HepG2 (cell line): ENCODE results near the gene ENO3. TPM values are rescaled to one million over a fixed set of nuclear protein-coding genes. Genes with fewer than 3 reads are reported as not detected.

Experiments used
- BCL6 ChIP-seq: IDR thresholded peaks from 2 replicates; pipeline ENCODE4 v1.6.1; 2016; ENCODE audit warnings: missing genetic modification reagents, missing compliant biosample characterization
- CBX5 ChIP-seq: sonication (generic); formaldehyde crosslinking; IDR thresholded peaks from 2 replicates; pipeline ENCODE4 v1.4.0; 2020; ENCODE audit warnings: missing genetic modification reagents, borderline replicate concordance
- CCAR2 ChIP-seq: fragments of 200-400 bp; formaldehyde crosslinking; optimal IDR thresholded peaks from 2 replicates; pipeline ENCODE3; 2018; ENCODE audit warnings: low read depth, mild to moderate bottlenecking, low read length, moderate library complexity
- CENPT ChIP-seq: sonication (generic); formaldehyde crosslinking; IDR thresholded peaks from 2 replicates; pipeline ENCODE4 v1.8.0; 2022; ENCODE audit warnings: low read depth, mild to moderate bottlenecking, moderate library complexity, missing genetic modification reagents
- DNMT3B ChIP-seq: conservative IDR thresholded peaks from 2 replicates; pipeline ENCODE4 v1.6.1; 2016; ENCODE audit warnings: missing biosample characterization, control low read depth
- ELF3 ChIP-seq: IDR thresholded peaks from 2 replicates; pipeline ENCODE4 v1.6.1; 2016; ENCODE audit warnings: missing genetic modification reagents, missing compliant biosample characterization
- FOXA3 ChIP-seq: IDR thresholded peaks from 2 replicates; pipeline ENCODE4 v1.6.1; 2016; ENCODE audit warnings: missing genetic modification reagents, missing compliant biosample characterization
- HNRNPLL ChIP-seq: fragments of 200-400 bp; formaldehyde crosslinking; IDR thresholded peaks from 2 replicates; pipeline ENCODE4 v1.6.1; 2017; ENCODE audit warnings: mild to moderate bottlenecking, low read depth, low read length; ENCODE audit not compliant: poor library complexity, severe bottlenecking
- IRF2 ChIP-seq: IDR thresholded peaks from 2 replicates; pipeline ENCODE4 v1.6.1; 2018; ENCODE audit warnings: missing genetic modification reagents, missing compliant biosample characterization
- KDM4B ChIP-seq: sonication (generic); formaldehyde crosslinking; IDR thresholded peaks from 2 replicates; pipeline ENCODE4 v1.4.0; 2020; ENCODE audit warnings: missing genetic modification reagents
- MIXL1 ChIP-seq: IDR thresholded peaks from 2 replicates; pipeline ENCODE4 v1.6.1; 2016
- NCOA1 ChIP-seq: sonication (generic); formaldehyde crosslinking; IDR thresholded peaks from 2 replicates; pipeline ENCODE4 v1.9.0; 2021; ENCODE audit warnings: missing genetic modification reagents
- RXRB ChIP-seq: IDR thresholded peaks from 2 replicates; pipeline ENCODE4 v1.6.1; 2016; ENCODE audit warnings: borderline replicate concordance, missing genetic modification reagents, missing compliant biosample characterization
- SMAD3 ChIP-seq: sonication (generic); formaldehyde crosslinking; IDR thresholded peaks from 2 replicates; pipeline ENCODE4 v1.4.0; 2020; ENCODE audit warnings: missing genetic modification reagents
- SP2 ChIP-seq: sonication (generic); formaldehyde crosslinking; IDR thresholded peaks from 2 replicates; pipeline ENCODE4 v1.5.1; 2020; ENCODE audit warnings: mild to moderate bottlenecking, missing genetic modification reagents
- SP4 ChIP-seq: sonication (generic); formaldehyde crosslinking; IDR thresholded peaks from 2 replicates; pipeline ENCODE4 v1.8.1; 2023; ENCODE audit warnings: mild to moderate bottlenecking, missing genetic modification reagents
- TIGD3 ChIP-seq: sonication (generic); formaldehyde crosslinking; IDR thresholded peaks from 2 replicates; pipeline ENCODE4 v1.5.1; 2020; ENCODE audit warnings: mild to moderate bottlenecking, missing genetic modification reagents, borderline replicate concordance
- XBP1 ChIP-seq: sonication (generic); formaldehyde crosslinking; IDR thresholded peaks from 2 replicates; pipeline ENCODE4 v1.5.0; 2020; ENCODE audit warnings: missing genetic modification reagents
- YEATS4 ChIP-seq: sonication (generic); formaldehyde crosslinking; IDR thresholded peaks from 2 replicates; pipeline ENCODE4 v1.4.0; 2020; ENCODE audit warnings: missing genetic modification reagents, borderline replicate concordance
- ZIK1 ChIP-seq: sonication (generic); formaldehyde crosslinking; IDR thresholded peaks from 2 replicates; pipeline ENCODE4 v1.5.0; 2020; ENCODE audit warnings: mild to moderate bottlenecking, low read depth, missing genetic modification reagents, borderline replicate concordance
- ZKSCAN8 ChIP-seq: IDR thresholded peaks from 2 replicates; pipeline ENCODE4 v1.6.1; 2016; ENCODE audit warnings: borderline replicate concordance, missing genetic modification reagents, missing compliant biosample characterization
- ZNF10 ChIP-seq: sonication (generic); formaldehyde crosslinking; IDR thresholded peaks from 2 replicates; pipeline ENCODE4 v1.4.0; 2020; ENCODE audit warnings: mild to moderate bottlenecking, low read depth, missing genetic modification reagents, borderline replicate concordance
- ZNF143 ChIP-seq: sonication (generic); formaldehyde crosslinking; IDR thresholded peaks from 2 replicates; pipeline ENCODE4 v1.4.0; 2020; ENCODE audit warnings: missing genetic modification reagents
- ZNF747 ChIP-seq: sonication (generic); formaldehyde crosslinking; IDR thresholded peaks from 2 replicates; pipeline ENCODE4 v1.8.1; 2023; ENCODE audit warnings: missing genetic modification reagents, mild to moderate bottlenecking, borderline replicate concordance
- polyA plus RNA-seq, 8 experiments: library from polyadenylated mRNA; depleted of rRNA in 3 of 8; stranded (reverse) in 7 of 8; unstranded in 1 of 8; fragments of >200 nt; fragmentation: Illumina TruSeq in 4 of 8; extraction: Trizol in 4 of 8; gene quantifications; 2 replicates each; pipeline versions ENCODE4 v1.2.1 to v1.2.3, GENCODE V29; 2011 to 2016; ENCODE audit warnings: low read depth in 4 of 8, missing spikeins in 1 of 8, mixed read lengths in 1 of 8; ENCODE audit not compliant: insufficient read depth in 1 of 8
- total RNA-seq, 5 experiments: library from RNA; depleted of rRNA; stranded (reverse); fragments of >200 nt; fragmentation: Illumina TruSeq; extraction: Trizol; gene quantifications; 2 replicates each; pipeline ENCODE4 v1.2.3, GENCODE V29; 2016; ENCODE audit warnings: low read depth in 1 of 5
- TF ChIP-seq, protein P1 (sequence below): sonication (generic); formaldehyde crosslinking; IDR thresholded peaks from 2 replicates; pipeline ENCODE4 v1.8.0; 2022; ENCODE audit warnings: mild to moderate bottlenecking, missing genetic modification reagents, moderate library complexity
- TF ChIP-seq, protein P2 (sequence below): sonication (generic); formaldehyde crosslinking; IDR thresholded peaks from 2 replicates; pipeline ENCODE4 v1.4.0; 2020; ENCODE audit warnings: missing genetic modification reagents, borderline replicate concordance

Gene ENO3
- total and polyA plus RNA-seq, 2 of the 13 experiments (the other 11 are each of a cell fraction or from before 2014, with no cell fraction given) = 59.8 to 69.8 TPM

GRCh38 chr17:4908301-4908700 lies 42.6 kb upstream of the ENO3 start (continued):
- peak; percentile 66; the same call in 1 of the 2 replicates for TF ChIP-seq CBX5 (CRISPR knock-in tag)
- TF ChIP-seq ZIK1 (CRISPR knock-in tag) = 0 out of 2 replicates have a peak, but pooled peaks have one; percentile 50
- TF ChIP-seq YEATS4 (CRISPR knock-in tag) = peak; percentile 48; the same call in 1 of the 2 replicates
- TF ChIP-seq, protein P1, sequence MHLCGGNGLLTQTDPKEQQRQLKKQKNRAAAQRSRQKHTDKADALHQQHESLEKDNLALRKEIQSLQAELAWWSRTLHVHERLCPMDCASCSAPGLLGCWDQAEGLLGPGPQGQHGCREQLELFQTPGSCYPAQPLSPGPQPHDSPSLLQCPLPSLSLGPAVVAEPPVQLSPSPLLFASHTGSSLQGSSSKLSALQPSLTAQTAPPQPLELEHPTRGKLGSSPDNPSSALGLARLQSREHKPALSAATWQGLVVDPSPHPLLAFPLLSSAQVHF (CRISPR knock-in tag) = 0 out of 2 replicates have a peak, but pooled peaks have one; percentile 25
- TF ChIP-seq NCOA1 (CRISPR knock-in tag) = peak; percentile 43; the same call in 1 of the 2 replicates
- no peak for TF ChIP-seq SP4 (CRISPR knock-in tag)
- peak; percentile 37; the same call in 1 of the 2 replicates for TF ChIP-seq FOXA3 (CRISPR knock-in tag)
- TF ChIP-seq SMAD3 (CRISPR knock-in tag) = peak; percentile 49; the same call in 1 of the 2 replicates
- 0 out of 2 replicates have a peak, but pooled peaks have one; percentile 39 for TF ChIP-seq KDM4B (CRISPR knock-in tag)
- no peak for TF ChIP-seq SP2 (CRISPR knock-in tag)
- TF ChIP-seq ZKSCAN8 = 0 out of 2 replicates have a peak, but pooled peaks have one; percentile 33
- TF ChIP-seq RXRB (CRISPR knock-in tag) = peak; percentile 49; the same call in 1 of the 2 replicates
- TF ChIP-seq MIXL1 (CRISPR knock-in tag) = peak; percentile 63
- TF ChIP-seq XBP1 (CRISPR knock-in tag) = no peak
- TF ChIP-seq, protein P2, sequence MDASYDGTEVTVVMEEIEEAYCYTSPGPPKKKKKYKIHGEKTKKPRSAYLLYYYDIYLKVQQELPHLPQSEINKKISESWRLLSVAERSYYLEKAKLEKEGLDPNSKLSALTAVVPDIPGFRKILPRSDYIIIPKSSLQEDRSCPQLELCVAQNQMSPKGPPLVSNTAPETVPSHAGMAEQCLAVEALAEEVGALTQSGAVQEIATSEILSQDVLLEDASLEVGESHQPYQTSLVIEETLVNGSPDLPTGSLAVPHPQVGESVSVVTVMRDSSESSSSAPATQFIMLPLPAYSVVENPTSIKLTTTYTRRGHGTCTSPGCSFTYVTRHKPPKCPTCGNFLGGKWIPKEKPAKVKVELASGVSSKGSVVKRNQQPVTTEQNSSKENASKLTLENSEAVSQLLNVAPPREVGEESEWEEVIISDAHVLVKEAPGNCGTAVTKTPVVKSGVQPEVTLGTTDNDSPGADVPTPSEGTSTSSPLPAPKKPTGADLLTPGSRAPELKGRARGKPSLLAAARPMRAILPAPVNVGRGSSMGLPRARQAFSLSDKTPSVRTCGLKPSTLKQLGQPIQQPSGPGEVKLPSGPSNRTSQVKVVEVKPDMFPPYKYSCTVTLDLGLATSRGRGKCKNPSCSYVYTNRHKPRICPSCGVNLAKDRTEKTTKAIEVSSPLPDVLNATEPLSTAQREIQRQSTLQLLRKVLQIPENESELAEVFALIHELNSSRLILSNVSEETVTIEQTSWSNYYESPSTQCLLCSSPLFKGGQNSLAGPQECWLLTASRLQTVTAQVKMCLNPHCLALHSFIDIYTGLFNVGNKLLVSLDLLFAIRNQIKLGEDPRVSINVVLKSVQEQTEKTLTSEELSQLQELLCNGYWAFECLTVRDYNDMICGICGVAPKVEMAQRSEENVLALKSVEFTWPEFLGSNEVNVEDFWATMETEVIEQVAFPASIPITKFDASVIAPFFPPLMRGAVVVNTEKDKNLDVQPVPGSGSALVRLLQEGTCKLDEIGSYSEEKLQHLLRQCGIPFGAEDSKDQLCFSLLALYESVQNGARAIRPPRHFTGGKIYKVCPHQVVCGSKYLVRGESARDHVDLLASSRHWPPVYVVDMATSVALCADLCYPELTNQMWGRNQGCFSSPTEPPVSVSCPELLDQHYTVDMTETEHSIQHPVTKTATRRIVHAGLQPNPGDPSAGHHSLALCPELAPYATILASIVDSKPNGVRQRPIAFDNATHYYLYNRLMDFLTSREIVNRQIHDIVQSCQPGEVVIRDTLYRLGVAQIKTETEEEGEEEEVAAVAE (CRISPR knock-in tag) = peak; percentile 57; the same call in 1 of the 2 replicates
- no peak for TF ChIP-seq CCAR2
- peak; percentile 84 for TF ChIP-seq ELF3 (CRISPR knock-in tag)
- peak; percentile 65; the same call in 1 of the 2 replicates for TF ChIP-seq IRF2 (CRISPR knock-in tag)
- TF ChIP-seq CENPT (CRISPR knock-in tag) = no peak
- 0 out of 2 replicates have a peak, but pooled peaks have one; percentile 34 for TF ChIP-seq ZNF143
- no peak for TF ChIP-seq ZNF10
- TF ChIP-seq HNRNPLL = peak; percentile 56
- TF ChIP-seq ZNF747 (CRISPR knock-in tag) = 0 out of 2 replicates have a peak, but pooled peaks have one; percentile 11
- 0 out of 2 replicates have a peak, but pooled peaks have one; percentile 43 for TF ChIP-seq BCL6
- TF ChIP-seq DNMT3B (CRISPR knock-in tag) = no peak
- no peak for TF ChIP-seq TIGD3 (CRISPR knock-in tag)
